Amygdala (tissue), 56 donors: ENCODE data around the gene PRTG.
A peak's percentile ranks its signal among the peaks of the same experiment; 100 is the strongest.
"Not testable (repeated sequence)": the region's sequence is repeated elsewhere in the genome, so short reads cannot be mapped to it uniquely, and the experiment has no call there.

ENCODE experiments used
- DNase-seq, 56 donors: peaks; one replicate each; lab custom pipeline; 2025; lab: John Stamatoyannopoulos, UW

The PRTG gene

GRCh38 chr15:55742927-55743728, at the start of gene PRTG:
Gene PRTG (minus strand): TSS chr15:55743152. CDS start chr15:55742931, 221 bp downstream.
- DNase-seq, result peak in 29 of 56 donors; percentile 2 to 58 (median 26)

GRCh38 chr15:55791551-55792400, 48.8 kb upstream of the PRTG start:
- DNase-seq, result no peak

GRCh38 chr15:55789066-55789660, 46.2 kb upstream of the PRTG start:
- peak in 4 of 56 donors; percentile 1 to 5 (median 2) for DNase-seq

- no peak for DNase-seq
These were observed 43.4 kb upstream of the PRTG start for GRCh38 chr15:55786341-55786740.

- not testable (repeated sequence) for DNase-seq
These were observed 42.6 kb upstream of the PRTG start for GRCh38 chr15:55785593-55785992.

- no peak for DNase-seq
These were observed 41.3 kb upstream of the PRTG start for GRCh38 chr15:55784286-55784685.

DNA sequence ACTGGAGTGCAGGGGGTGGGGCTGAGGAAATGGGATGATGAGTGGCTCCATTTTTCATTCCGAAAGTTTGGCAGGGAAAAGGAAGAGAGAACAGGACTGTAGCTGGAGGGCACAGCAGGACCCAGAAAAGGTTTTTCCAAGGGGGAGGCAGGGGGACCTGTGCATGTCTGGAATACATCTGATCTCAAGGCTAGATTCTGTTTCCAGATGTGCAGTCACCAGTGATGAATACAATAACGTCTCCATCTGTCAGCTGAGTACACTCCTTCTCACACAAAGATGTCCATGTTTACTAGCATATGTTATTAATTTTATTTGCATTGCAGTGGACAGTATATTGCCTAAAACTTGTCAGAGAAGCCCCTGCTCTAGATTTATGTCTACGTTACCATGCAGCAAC, 39.9 kb upstream of the PRTG start:
- DNase-seq, result no peak

DNA sequence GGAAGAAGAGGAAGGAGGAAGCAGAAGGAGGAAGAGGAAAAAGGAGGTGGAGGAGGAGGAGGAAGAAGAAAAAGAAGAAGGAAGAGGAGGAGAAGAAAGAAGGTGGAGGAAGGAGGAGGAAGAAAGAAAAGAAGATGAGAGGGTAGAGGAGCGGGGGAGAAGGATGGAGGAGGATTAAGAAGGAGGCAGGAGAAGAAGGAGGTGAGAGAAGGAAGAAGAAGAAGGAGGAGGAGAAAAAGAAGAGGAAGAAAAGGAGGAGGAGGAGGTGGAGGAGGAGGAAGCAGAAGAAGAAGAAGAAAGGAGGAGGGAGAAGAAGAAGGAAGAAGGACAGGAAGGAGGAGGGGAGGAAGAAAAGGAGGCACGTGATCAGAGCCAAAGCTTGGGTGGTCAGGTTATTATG, 37.3 kb upstream of the PRTG start:
- DNase-seq, result no peak

DNA sequence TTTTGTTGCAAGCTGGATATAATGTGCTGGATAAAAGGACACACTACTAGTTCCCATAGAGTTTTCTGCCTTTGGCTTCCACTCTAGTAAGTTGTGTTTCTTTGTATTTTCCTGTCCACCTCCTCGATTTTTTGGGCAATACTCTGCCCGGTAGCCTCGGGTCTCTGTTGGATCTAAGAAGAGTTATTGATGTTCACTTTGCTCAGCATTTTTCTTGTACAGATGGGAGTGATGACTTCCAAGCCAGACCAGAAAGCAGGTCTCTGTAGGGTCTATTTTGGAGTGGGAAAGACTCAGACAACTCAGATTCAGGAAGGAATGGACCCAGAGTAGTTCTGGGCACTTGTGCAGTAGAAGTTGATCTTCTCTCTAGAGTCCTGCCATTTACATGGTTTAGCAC, 36.0 kb upstream of the PRTG start:
- DNase-seq, result no peak

- no peak for DNase-seq
These were observed 32.4 kb upstream of the PRTG start for GRCh38 chr15:55775316-55775715.

DNA sequence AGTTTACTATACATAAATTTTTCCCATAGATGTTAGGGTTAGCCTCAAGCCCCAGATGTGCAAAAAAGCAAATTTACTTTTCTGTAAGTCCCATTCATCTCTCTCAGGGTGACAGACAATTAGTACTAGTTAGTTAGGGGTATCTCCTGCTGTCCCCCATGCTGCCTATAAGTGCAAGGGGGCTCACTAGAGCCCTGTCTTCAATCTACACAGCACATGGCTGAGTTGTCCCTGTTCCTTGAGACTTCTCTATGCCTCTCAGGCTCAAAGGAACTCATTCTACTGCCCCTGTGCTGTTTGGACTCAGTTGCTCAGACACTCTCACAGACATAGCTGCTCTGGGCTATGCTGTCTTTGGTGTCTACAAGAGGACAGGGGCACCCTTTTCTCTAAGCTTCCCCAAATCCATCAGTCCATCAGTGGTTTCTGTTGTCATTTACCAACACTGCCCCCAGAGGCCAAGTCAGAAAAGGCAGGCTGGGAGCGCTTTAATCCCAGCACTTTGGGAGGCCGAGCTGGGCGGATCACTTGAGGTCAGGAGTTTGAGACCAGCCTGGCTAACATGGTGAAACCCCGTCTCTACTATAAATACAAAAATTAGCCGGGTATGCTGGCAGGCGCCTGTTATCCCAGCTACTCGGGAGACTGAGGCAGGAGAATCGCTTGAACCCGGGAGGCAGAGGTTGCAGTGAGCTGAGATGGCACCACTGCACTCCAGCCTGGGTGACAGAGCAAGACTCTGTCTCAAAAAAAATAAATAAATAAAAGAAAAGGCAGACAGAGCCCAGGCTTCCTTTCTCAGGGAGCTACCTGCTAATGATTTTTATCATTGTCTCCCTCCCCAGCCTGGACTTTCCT, 31.4 kb upstream of the PRTG start:
- peak in 7 of 56 donors; percentile 1 to 10 (median 2) for DNase-seq

- no peak for DNase-seq
These were observed 27.9 kb upstream of the PRTG start for GRCh38 chr15:55770806-55771205.

DNA sequence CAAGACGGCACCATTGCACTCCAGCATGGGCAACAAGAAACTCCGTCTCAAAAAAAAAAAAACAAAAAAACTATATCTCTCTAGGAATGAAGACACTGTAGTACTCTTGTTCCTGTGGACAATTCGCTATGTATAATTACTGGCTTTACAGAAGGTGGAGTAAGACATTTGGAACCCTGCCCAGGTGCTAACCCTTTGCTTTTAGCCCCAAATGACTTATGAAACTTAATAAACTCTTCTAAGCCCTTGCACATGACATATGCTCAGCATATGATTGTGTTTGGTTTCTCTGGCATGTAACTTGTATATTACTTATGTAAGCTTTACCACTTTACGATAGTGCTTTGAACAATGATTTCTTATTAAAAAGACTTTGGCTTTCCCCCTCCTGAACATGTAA, 27.3 kb upstream of the PRTG start:
- DNase-seq, result no peak

- DNase-seq, result no peak
These were observed 25.8 kb upstream of the PRTG start for GRCh38 chr15:55768670-55769185.

DNA sequence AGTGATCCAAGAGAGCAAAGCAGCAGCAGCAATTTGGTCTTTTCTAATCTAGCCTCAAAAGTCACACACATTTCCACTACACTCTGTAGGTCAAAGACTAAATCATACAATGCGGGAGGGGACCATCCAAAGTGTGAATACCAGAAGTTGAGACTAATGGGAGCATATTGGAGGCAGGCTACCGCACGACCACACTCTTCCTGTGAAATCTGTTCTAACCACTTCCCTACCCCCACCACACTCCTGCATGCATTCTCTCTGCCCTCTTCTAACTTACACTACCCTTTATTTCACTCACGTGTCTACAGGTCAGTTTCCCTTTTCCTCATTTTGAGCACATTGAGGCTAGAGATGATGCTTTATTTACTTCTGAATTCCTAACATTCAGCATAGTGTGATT, 23.7 kb upstream of the PRTG start:
- DNase-seq, result no peak

DNA sequence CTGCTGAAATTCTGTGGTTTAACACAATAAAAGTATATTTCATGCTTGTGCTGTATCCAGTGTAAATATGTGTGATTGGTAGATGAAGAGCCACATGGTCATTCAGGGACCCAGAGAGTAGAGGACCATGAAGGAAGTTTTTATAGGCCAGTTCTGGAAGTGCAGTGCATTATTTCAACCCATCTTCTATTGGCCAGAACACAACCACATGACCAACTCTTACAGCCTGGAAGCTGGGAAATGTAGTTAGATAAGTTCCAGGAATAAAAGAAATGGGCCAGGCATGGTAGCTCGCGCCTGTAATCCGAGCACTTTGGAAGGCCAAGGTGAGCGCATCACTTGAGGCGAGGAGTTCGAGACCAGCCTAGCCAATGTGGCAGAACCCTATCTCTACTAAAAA, 21.4 kb upstream of the PRTG start:
- DNase-seq, result no peak

GRCh38 chr15:55758580-55758986, 15.6 kb upstream of the PRTG start:
- no peak for DNase-seq

DNA sequence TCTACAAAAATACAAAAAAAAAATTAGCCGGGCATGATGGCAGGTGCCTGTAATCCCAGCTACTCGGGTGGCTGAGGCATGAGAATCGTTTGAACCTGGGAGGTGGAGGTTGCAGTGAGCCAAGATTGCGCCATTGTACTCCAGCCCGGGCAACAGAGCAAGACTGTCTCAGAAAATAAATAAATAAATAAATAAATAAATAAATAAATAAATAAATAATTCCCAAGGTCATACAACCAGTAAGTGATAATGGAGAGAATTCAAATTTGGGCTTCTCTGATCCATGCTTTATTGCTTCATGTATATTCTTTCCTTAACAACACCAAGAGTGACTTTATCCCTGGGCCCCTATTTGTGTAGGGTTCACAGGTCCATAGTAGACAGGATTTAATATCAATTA, 10.5 kb upstream of the PRTG start:
- DNase-seq, result not testable (repeated sequence)

DNA sequence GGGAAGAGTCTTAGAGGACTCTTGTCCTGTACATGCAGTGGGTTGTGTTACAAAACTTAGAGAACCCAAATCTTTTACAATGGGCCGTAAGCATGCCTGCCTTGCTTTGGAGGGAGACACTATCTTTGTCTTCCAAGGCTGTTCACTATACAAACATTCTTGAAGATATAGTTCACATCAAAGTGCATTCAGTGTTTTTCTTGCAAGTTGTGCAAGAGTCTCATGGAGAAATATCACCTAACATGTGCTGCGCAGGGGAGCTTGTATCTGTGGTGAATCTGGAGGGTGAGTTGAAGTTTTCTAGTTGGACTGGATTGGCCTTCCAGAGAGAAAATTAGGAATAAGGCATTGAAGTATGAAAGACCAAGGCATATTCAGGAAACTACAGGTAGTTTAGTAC, 7.8 kb upstream of the PRTG start:
- DNase-seq, result no peak
